HepG2 (cell line): Measurements from ENCODE around the gene SP110. TPM values are rescaled to one million over a fixed set of nuclear protein-coding genes. Genes with fewer than 3 reads are reported as not detected.

Source experiments
- ATAC-seq: fragments of 200-7000 bp; cut with Tn5 transposase; 3 replicates; pipeline ENCODE4 v1.9.1; 2020; ENCODE audit warnings: mild to moderate bottlenecking, moderate library complexity
- BruUV-seq: library from RNA; stranded (reverse); fragments of 400-500 nt; replicated peaks from 2 replicates; lab custom pipeline; 2021; lab: Mats Ljungman, UMichigan
- CTCF ChIA-PET: fragments of 300-600 bp; formaldehyde crosslinking; extraction: SDS; loops from one replicate; lab custom pipeline; 2021; ENCODE audit warnings: low total read pairs, inconsistent platforms, low intra/inter-chr PET ratio; lab: Yijun Ruan, JAX
- POLR2A ChIA-PET: fragments of 350-600 bp; sonication (Branson Sonifier 250); formaldehyde crosslinking; loops from one replicate; lab custom pipeline; 2020; ENCODE audit warnings: antibody characterized with exemption, inconsistent platforms; lab: Yijun Ruan, JAX
- DNase-seq: peaks from one replicate; pipeline ENCODE4 v3.0.0-alpha.2; 2015; ENCODE audit warnings: low spot score
- FAIRE-seq: peaks from 3 replicates; lab custom pipeline; 2011; peaks lifted over from hg19 to GRCh38; lab: Jason Lieb, UNC
- H2AFZ ChIP-seq: one replicate; pipeline ENCODE4 v1.6.1; 2011; ENCODE audit warnings: low read length, inconsistent platforms
- H3K27ac ChIP-seq: fragments of 300-600 bp; 3 replicates; pipeline ENCODE4 v1.8.0; 2011; ENCODE audit warnings: mixed run types, mild to moderate bottlenecking, mixed read lengths, low read length, inconsistent platforms; ENCODE audit not compliant: insufficient read depth; ENCODE audit errors: extremely low read length
- H3K27me3 ChIP-seq, 2 experiments: fragments of 200-600 bp in 1 of 2; 2 replicates in 1 of 2; 3 replicates in 1 of 2; pipeline versions ENCODE4 v1.6.0 to v1.8.0; 2011; ENCODE audit warnings: low read length in 2 of 2, mild to moderate bottlenecking in 2 of 2, moderate library complexity in 2 of 2, inconsistent platforms in 1 of 2; ENCODE audit not compliant: insufficient read depth in 2 of 2, control insufficient read depth in 1 of 2
- H3K36me3 ChIP-seq, 2 experiments: fragments of 200-600 bp in 1 of 2; replicated peaks in 1 of 2; 2 replicates in 1 of 2; 3 replicates in 1 of 2; pipeline versions ENCODE4 v1.5.1 to v1.8.0; 2011; ENCODE audit warnings: low read length in 2 of 2, inconsistent platforms in 1 of 2; ENCODE audit not compliant: insufficient read depth in 2 of 2, control insufficient read depth in 1 of 2
- H3K4me1 ChIP-seq: 2 replicates; pipeline ENCODE4 v1.5.1; 2012; ENCODE audit warnings: low read length, inconsistent platforms; ENCODE audit not compliant: insufficient read depth
- H3K4me2 ChIP-seq: 2 replicates; pipeline ENCODE4 v1.6.0; 2011; ENCODE audit warnings: low read depth, low read length, inconsistent platforms
- H3K4me3 ChIP-seq, 3 experiments: fragments of 200-600 bp in 1 of 3; sonication (generic), shearing (Covaris generic) in 1 of 3; replicated peaks in 1 of 3; 2 replicates each; pipeline ENCODE4 v1.5.1; 2011 to 2016; ENCODE audit warnings: low read length in 3 of 3, inconsistent platforms in 2 of 3, low read depth in 2 of 3, mild to moderate bottlenecking in 2 of 3, control low read depth in 1 of 3, mixed read lengths in 1 of 3; ENCODE audit not compliant: insufficient read depth in 1 of 3
- H3K79me2 ChIP-seq: one replicate; pipeline ENCODE4 v1.6.1; 2011; ENCODE audit warnings: low read length, inconsistent platforms; ENCODE audit not compliant: insufficient read depth
- H3K9ac ChIP-seq: 2 replicates; pipeline ENCODE4 v1.6.0; 2011; ENCODE audit warnings: mild to moderate bottlenecking, low read depth, low read length, inconsistent platforms; ENCODE audit not compliant: insufficient read depth
- H3K9me3 ChIP-seq: 2 replicates; pipeline ENCODE4 v1.5.1; 2012; ENCODE audit warnings: mild to moderate bottlenecking, low read length
- H4K20me1 ChIP-seq: 2 replicates; pipeline ENCODE4 v1.6.0; 2011; ENCODE audit warnings: inconsistent platforms, mild to moderate bottlenecking, low read length, moderate library complexity; ENCODE audit not compliant: insufficient read depth
- CERS6 ChIP-seq: sonication (generic); formaldehyde crosslinking; IDR thresholded peaks from 2 replicates; pipeline ENCODE4 v1.5.0; 2020; ENCODE audit warnings: missing genetic modification reagents
- SSRP1 ChIP-seq: IDR thresholded peaks from 2 replicates; pipeline ENCODE4 v1.6.1; 2016; ENCODE audit warnings: control low read depth
- TP53 ChIP-seq: sonication (generic); formaldehyde crosslinking; conservative IDR thresholded peaks from 2 replicates; pipeline ENCODE4 v1.4.0; 2020; ENCODE audit warnings: missing genetic modification reagents
- ZBTB43 ChIP-seq: sonication (generic); formaldehyde crosslinking; conservative IDR thresholded peaks from 2 replicates; pipeline ENCODE4 v1.4.0; 2020; ENCODE audit warnings: missing genetic modification reagents
- ZNF276 ChIP-seq: sonication (generic); formaldehyde crosslinking; IDR thresholded peaks from 2 replicates; pipeline ENCODE4 v1.4.0; 2020; ENCODE audit warnings: mild to moderate bottlenecking, low read depth, missing genetic modification reagents
- ZNF282 ChIP-seq: fragments of 450-650 bp; IDR thresholded peaks from 2 replicates; pipeline ENCODE4 v1.6.1; 2018; ENCODE audit not compliant: partially characterized antibody
- WGBS: methylation state at CpG from one replicate; pipeline ENCODE4 v1.1.6; 2017; ENCODE audit warnings: low lambda C conversion rate; 5-methylcytosine and 5-hydroxymethylcytosine counted together
- in situ Hi-C: cut with HindIII; loops from 2 replicates; pipeline ENCODE4 v1.10.0; 2017; ENCODE audit warnings: low pct_unique_long_range_greater_than_20kb; ENCODE audit not compliant: extremely low pct_ligation_motif_present
- intact Hi-C: fragments of 100-400 bp; cut with micrococcal nuclease; formaldehyde crosslinking; loops from one replicate; pipeline ENCODE4 v1.10.0; 2022; ENCODE audit not compliant: unreplicated experiment
- polyA plus RNA-seq, 8 experiments: library from polyadenylated mRNA; depleted of rRNA in 3 of 8; stranded (reverse) in 7 of 8; unstranded in 1 of 8; fragments of >200 nt; fragmentation: Illumina TruSeq in 4 of 8; extraction: Trizol in 4 of 8; gene quantifications; 2 replicates each; pipeline versions ENCODE4 v1.2.1 to v1.2.3, GENCODE V29; 2011 to 2016; ENCODE audit warnings: low read depth in 4 of 8, missing spikeins in 1 of 8, mixed read lengths in 1 of 8; ENCODE audit not compliant: insufficient read depth in 1 of 8
- total RNA-seq, 5 experiments: library from RNA; depleted of rRNA; stranded (reverse); fragments of >200 nt; fragmentation: Illumina TruSeq; extraction: Trizol; gene quantifications; 2 replicates each; pipeline ENCODE4 v1.2.3, GENCODE V29; 2016; ENCODE audit warnings: low read depth in 1 of 5
- TF ChIP-seq, protein P1 (sequence below): sonication (generic); formaldehyde crosslinking; conservative IDR thresholded peaks from 2 replicates; pipeline ENCODE4 v1.4.0; 2020; ENCODE audit warnings: mild to moderate bottlenecking, missing genetic modification reagents, moderate library complexity

Gene SP110
- total and polyA plus RNA-seq, 2 of the 13 experiments (the other 11 are each of a cell fraction or from before 2014, with no cell fraction given), result 7.9 to 10.4 TPM

GRCh38 chr2:230208576-230208975, 11.2 kb downstream of the SP110 start (continued):
- TF ChIP-seq ZBTB43 (CRISPR knock-in tag) (no peak), SSRP1 (CRISPR knock-in tag) (no peak), TP53 (no peak), ZNF276 (no peak)
- TF ChIP-seq, protein P1, sequence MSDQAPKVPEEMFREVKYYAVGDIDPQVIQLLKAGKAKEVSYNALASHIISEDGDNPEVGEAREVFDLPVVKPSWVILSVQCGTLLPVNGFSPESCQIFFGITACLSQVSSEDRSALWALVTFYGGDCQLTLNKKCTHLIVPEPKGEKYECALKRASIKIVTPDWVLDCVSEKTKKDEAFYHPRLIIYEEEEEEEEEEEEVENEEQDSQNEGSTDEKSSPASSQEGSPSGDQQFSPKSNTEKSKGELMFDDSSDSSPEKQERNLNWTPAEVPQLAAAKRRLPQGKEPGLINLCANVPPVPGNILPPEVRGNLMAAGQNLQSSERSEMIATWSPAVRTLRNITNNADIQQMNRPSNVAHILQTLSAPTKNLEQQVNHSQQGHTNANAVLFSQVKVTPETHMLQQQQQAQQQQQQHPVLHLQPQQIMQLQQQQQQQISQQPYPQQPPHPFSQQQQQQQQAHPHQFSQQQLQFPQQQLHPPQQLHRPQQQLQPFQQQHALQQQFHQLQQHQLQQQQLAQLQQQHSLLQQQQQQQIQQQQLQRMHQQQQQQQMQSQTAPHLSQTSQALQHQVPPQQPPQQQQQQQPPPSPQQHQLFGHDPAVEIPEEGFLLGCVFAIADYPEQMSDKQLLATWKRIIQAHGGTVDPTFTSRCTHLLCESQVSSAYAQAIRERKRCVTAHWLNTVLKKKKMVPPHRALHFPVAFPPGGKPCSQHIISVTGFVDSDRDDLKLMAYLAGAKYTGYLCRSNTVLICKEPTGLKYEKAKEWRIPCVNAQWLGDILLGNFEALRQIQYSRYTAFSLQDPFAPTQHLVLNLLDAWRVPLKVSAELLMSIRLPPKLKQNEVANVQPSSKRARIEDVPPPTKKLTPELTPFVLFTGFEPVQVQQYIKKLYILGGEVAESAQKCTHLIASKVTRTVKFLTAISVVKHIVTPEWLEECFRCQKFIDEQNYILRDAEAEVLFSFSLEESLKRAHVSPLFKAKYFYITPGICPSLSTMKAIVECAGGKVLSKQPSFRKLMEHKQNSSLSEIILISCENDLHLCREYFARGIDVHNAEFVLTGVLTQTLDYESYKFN (CRISPR knock-in tag), result no peak

DNA sequence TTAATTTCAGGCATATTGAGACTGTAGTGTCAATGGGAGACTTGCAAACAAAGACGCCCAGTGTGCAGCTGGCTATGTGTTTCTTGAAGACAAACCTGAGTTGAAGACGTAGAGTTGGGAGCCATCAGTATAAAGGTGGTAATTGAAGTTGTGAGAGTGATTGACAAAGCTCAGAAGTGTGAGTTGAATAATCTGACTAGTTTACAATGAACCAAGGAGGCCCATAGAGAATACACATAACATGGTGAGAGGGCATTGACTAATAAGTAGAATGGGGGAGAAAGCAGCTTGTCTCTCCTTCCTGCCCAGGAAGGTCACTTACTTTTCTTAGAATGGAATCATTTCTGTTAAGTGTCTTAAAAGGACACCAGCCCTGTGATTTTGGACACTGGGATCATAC, 14.1 kb downstream of the SP110 start:
- peaks cover 0 to 13% of the 10 kb centered on the region in 2 experiments; a peak in 1 of 5 replicates for H3K36me3 ChIP-seq
- H3K4me1 ChIP-seq, result no peaks in the 10 kb centered on the region
- no peak for FAIRE-seq
- DNase-seq, result no peak
- H3K4me3 ChIP-seq, result no peak overlapping the region
- H3K9ac ChIP-seq, result no peak overlapping the region
- BruUV-seq, result no TSS peak
- intact Hi-C loops, result no loop called here
- no peaks in the 10 kb centered on the region for H4K20me1 ChIP-seq
- no peak overlapping the region for H3K4me2 ChIP-seq
- no peaks in the 10 kb centered on the region for H3K27me3 ChIP-seq
- TF ChIP-seq ZNF282 (no peak), CERS6 (CRISPR knock-in tag) (no peak)
- TF ChIP-seq, all 625 proteins: peak for 0
- in situ Hi-C loops, result no loop called here
- ChIA-PET POLR2A (no interaction called here), CTCF (no interaction called here)
- H3K9me3 ChIP-seq, result no peaks in the 10 kb centered on the region
- no peak overlapping the region for H2AFZ ChIP-seq
- no peak overlapping the region for H3K27ac ChIP-seq
- ATAC-seq, result no peak
- WGBS, result 97% methylated on average over 2 of the region's 2 CpGs
- no peaks in the 10 kb centered on the region for H3K79me2 ChIP-seq
